Activated naive CD4-positive, alpha-beta T cell treated with anti-CD3 and anti-CD28 coated beads for 36 hours (primary cell): ENCODE measurements around the gene KNDC1. TPM values are rescaled to one million over a fixed set of nuclear protein-coding genes. Genes with fewer than 3 reads are reported as not detected.
A peak's percentile ranks its signal among the peaks of the same experiment; 100 is the strongest.
"Not testable (repeated sequence)": the region's sequence is repeated elsewhere in the genome, so short reads cannot be mapped to it uniquely, and the experiment has no call there.

Source experiments
- CTCF ChIA-PET: fragments of 350-600 bp; sonication (Branson Sonifier 250); formaldehyde crosslinking; loops from one replicate; lab custom pipeline; 2021; ENCODE audit warnings: antibody characterized with exemption; lab: Charles Lee
- DNase-seq: peaks from one replicate; pipeline ENCODE4 v3.0.0-alpha.2; 2020
- H3K27ac Mint-ChIP-seq: one replicate; pipeline ENCODE4 v1.8.0; 2021; ENCODE audit warnings: mild to moderate bottlenecking, mixed read lengths
- H3K27me3 Mint-ChIP-seq: one replicate; pipeline ENCODE4 v1.8.0; 2021; ENCODE audit warnings: low read depth, mixed read lengths
- H3K36me3 Mint-ChIP-seq: one replicate; pipeline ENCODE4 v1.8.0; 2021; ENCODE audit warnings: low read depth, mixed read lengths
- H3K4me1 Mint-ChIP-seq: one replicate; pipeline ENCODE4 v1.8.0; 2021; ENCODE audit warnings: low read depth, mixed read lengths
- H3K4me3 Mint-ChIP-seq: one replicate; pipeline ENCODE4 v1.8.0; 2021; ENCODE audit warnings: mild to moderate bottlenecking, moderate library complexity, mixed read lengths
- H3K9me3 Mint-ChIP-seq: one replicate; pipeline ENCODE4 v1.8.0; 2021; ENCODE audit warnings: mixed read lengths
- intact Hi-C: fragments of 100-400 bp; cut with micrococcal nuclease; formaldehyde crosslinking; loops from one replicate; pipeline ENCODE4 v1.15.1; 2023
- total RNA-seq, 2 experiments: library from RNA; stranded (reverse); gene quantifications; one replicate each; pipeline ENCODE4 v1.2.3, GENCODE V29; 2021

Gene KNDC1
- total RNA-seq, 2 experiments from 2014 or later: not detected

GRCh38 chr10:133264461-133264860 lies 104.4 kb downstream of the KNDC1 start:
- Mint-ChIP-seq H3K36me3 (peaks cover 3% of the 10 kb centered on the region), H3K4me3 (no peak overlapping the region), H3K27ac (no peak overlapping the region), H3K4me1 (peaks cover 51% of the 10 kb centered on the region), H3K9me3 (no peaks in the 10 kb centered on the region), H3K27me3 (no peaks in the 10 kb centered on the region)
- peak; percentile 49 for DNase-seq
- intact Hi-C loops: no loop called here
- CTCF ChIA-PET: interaction anchor here (0.6 to 1.7 kb wide), 5 partner anchors 11 to 65 kb away, joined by 3 to 6 read pairs (median 4); partner anchors contain the start of gene ADAM8

- H3K4me3 Mint-ChIP-seq, H3K27ac Mint-ChIP-seq, H3K36me3 Mint-ChIP-seq, intact Hi-C loops, H3K27me3 Mint-ChIP-seq, DNase-seq, H3K9me3 Mint-ChIP-seq: not testable (repeated sequence)
- CTCF ChIA-PET: interaction anchor here (0.6 to 1.7 kb wide), 3 partner anchors 11 to 65 kb away, joined by 3 to 4 read pairs (median 4); partner anchors contain the start of gene ADAM8
- peaks cover 46% of the 10 kb centered on the region for H3K4me1 Mint-ChIP-seq
These were observed 105.0 kb downstream of the KNDC1 start for GRCh38 chr10:133265052-133265451.

- Mint-ChIP-seq H3K9me3 (no peaks in the 10 kb centered on the region), H3K4me1 (peaks cover 34% of the 10 kb centered on the region), H3K4me3 (no peak overlapping the region), H3K36me3 (peaks cover 3% of the 10 kb centered on the region), H3K27ac (no peak overlapping the region), H3K27me3 (no peaks in the 10 kb centered on the region)
- no peak for DNase-seq
- CTCF ChIA-PET: interaction anchor here (1.4 to 1.7 kb wide), 2 partner anchors 10 to 123 kb away, joined by 4 to 5 read pairs; partner anchors contain the start of gene ADAM8
- intact Hi-C loops: no loop called here
These were observed 106.2 kb downstream of the KNDC1 start for GRCh38 chr10:133266056-133266795.

GRCh38 chr10:133267293-133267692 lies 107.3 kb downstream of the KNDC1 start:
- Mint-ChIP-seq H3K4me3 (no peak overlapping the region), H3K9me3 (no peaks in the 10 kb centered on the region), H3K4me1 (peaks cover 31% of the 10 kb centered on the region), H3K27me3 (no peaks in the 10 kb centered on the region), H3K27ac (no peak overlapping the region), H3K36me3 (peaks cover 8% of the 10 kb centered on the region)
- intact Hi-C loops: no loop called here
- CTCF ChIA-PET: interaction anchor here (1.4 kb wide), 1 partner anchor 124 kb away, joined by 5 read pairs; no protein-coding TSS in a partner anchor
- no peak for DNase-seq

GRCh38 chr10:133267829-133268228 lies 107.8 kb downstream of the KNDC1 start:
- no peak for DNase-seq
- Mint-ChIP-seq H3K4me1 (peaks cover 27% of the 10 kb centered on the region), H3K9me3 (no peaks in the 10 kb centered on the region), H3K27me3 (no peaks in the 10 kb centered on the region), H3K36me3 (peaks cover 10% of the 10 kb centered on the region), H3K27ac (no peak overlapping the region), H3K4me3 (no peak overlapping the region)
- intact Hi-C loops: no loop called here
- CTCF ChIA-PET: interaction anchor here (1.4 kb wide), 1 partner anchor 124 kb away, joined by 5 read pairs; no protein-coding TSS in a partner anchor

- H3K9me3 Mint-ChIP-seq: no peaks in the 10 kb centered on the region
- no peak overlapping the region for H3K27ac Mint-ChIP-seq
- no peaks in the 10 kb centered on the region for H3K27me3 Mint-ChIP-seq
- intact Hi-C loops: no loop called here
- DNase-seq: no peak
- CTCF ChIA-PET: no interaction called here
- peaks cover 22% of the 10 kb centered on the region for H3K4me1 Mint-ChIP-seq
- H3K36me3 Mint-ChIP-seq: peaks cover 8% of the 10 kb centered on the region
- H3K4me3 Mint-ChIP-seq: no peak overlapping the region
These were observed 108.5 kb downstream of the KNDC1 start for GRCh38 chr10:133268532-133268931.

GRCh38 chr10:133269367-133269766 lies 109.3 kb downstream of the KNDC1 start:
- H3K9me3 Mint-ChIP-seq: no peaks in the 10 kb centered on the region
- H3K4me1 Mint-ChIP-seq: peaks cover 15% of the 10 kb centered on the region
- H3K36me3 Mint-ChIP-seq: peaks cover 8% of the 10 kb centered on the region
- no peaks in the 10 kb centered on the region for H3K27me3 Mint-ChIP-seq
- intact Hi-C loops: no loop called here
- H3K27ac Mint-ChIP-seq: no peak overlapping the region
- DNase-seq: no peak
- CTCF ChIA-PET: no interaction called here
- no peak overlapping the region for H3K4me3 Mint-ChIP-seq

- Mint-ChIP-seq H3K27me3 (no peaks in the 10 kb centered on the region), H3K9me3 (no peaks in the 10 kb centered on the region), H3K4me3 (no peak overlapping the region), H3K27ac (no peak overlapping the region), H3K36me3 (peaks cover 9% of the 10 kb centered on the region), H3K4me1 (peaks cover 13% of the 10 kb centered on the region)
- CTCF ChIA-PET: no interaction called here
- DNase-seq: no peak
- intact Hi-C loops: no loop called here
These were observed 110.2 kb downstream of the KNDC1 start for GRCh38 chr10:133270204-133270603.

GRCh38 chr10:133270773-133271297 lies 110.8 kb downstream of the KNDC1 start:
- H3K36me3 Mint-ChIP-seq: peaks cover 11% of the 10 kb centered on the region
- CTCF ChIA-PET: no interaction called here
- intact Hi-C loops: no loop called here

GRCh38 chr10:133271521-133272300 lies 111.7 kb downstream of the KNDC1 start:
- intact Hi-C loops: no loop called here
- CTCF ChIA-PET: interaction anchor here (0.7 to 1.4 kb wide), 2 partner anchors 9 to 12 kb away, joined by 3 to 4 read pairs; no protein-coding TSS in a partner anchor

More at GRCh38 chr10:133270773-133271297, 110.8 kb downstream of the KNDC1 start:
- Mint-ChIP-seq H3K27me3 (no peaks in the 10 kb centered on the region), H3K4me1 (peaks cover 7% of the 10 kb centered on the region), H3K9me3 (no peaks in the 10 kb centered on the region), H3K4me3 (no peak overlapping the region), H3K27ac (no peak overlapping the region)
- no peak for DNase-seq

GRCh38 chr10:133272301-133272963 lies 112.4 kb downstream of the KNDC1 start:
- Mint-ChIP-seq H3K27me3 (no peaks in the 10 kb centered on the region), H3K4me1 (peaks cover 6% of the 10 kb centered on the region), H3K9me3 (no peaks in the 10 kb centered on the region), H3K4me3 (no peak overlapping the region), H3K27ac (no peak overlapping the region), H3K36me3 (peaks cover 11% of the 10 kb centered on the region)
- CTCF ChIA-PET: interaction anchor here (0.7 to 1.4 kb wide), 2 partner anchors 9 to 13 kb away, joined by 3 to 4 read pairs; no protein-coding TSS in a partner anchor
- intact Hi-C loops: no loop called here
- no peak for DNase-seq

More at GRCh38 chr10:133271521-133272300, 111.7 kb downstream of the KNDC1 start:
- peaks cover 6% of the 10 kb centered on the region for H3K4me1 Mint-ChIP-seq
- no peaks in the 10 kb centered on the region for H3K27me3 Mint-ChIP-seq
- H3K27ac Mint-ChIP-seq: no peak overlapping the region
- no peaks in the 10 kb centered on the region for H3K9me3 Mint-ChIP-seq
- no peak overlapping the region for H3K4me3 Mint-ChIP-seq
- DNase-seq: no peak
- peaks cover 11% of the 10 kb centered on the region for H3K36me3 Mint-ChIP-seq
